GM23338 (cell line): ENCODE data around the gene TAF11L2. TPM values are rescaled to one million over a fixed set of nuclear protein-coding genes. Genes with fewer than 3 reads are reported as not detected.
"Not testable (repeated sequence)": the region's sequence is repeated elsewhere in the genome, so short reads cannot be mapped to it uniquely, and the experiment has no call there.

ENCODE experiments used
- ATAC-seq: fragments of 200-7000 bp; cut with Tn5 transposase; 3 replicates; pipeline ENCODE4 v1.9.1; 2020
- DNase-seq: peaks from one replicate; pipeline ENCODE4 v3.0.0-alpha.2; 2015; ENCODE audit warnings: low spot score
- H2AFZ ChIP-seq: fragments of 200-600 bp; sonication (generic); 2 replicates; pipeline ENCODE4 v1.8.0; 2016; ENCODE audit warnings: antibody characterized with exemption, mild to moderate bottlenecking, moderate library complexity
- H3F3A ChIP-seq: fragments of 200-600 bp; sonication (generic); replicated peaks from 2 replicates; pipeline ENCODE4 v1.8.0; 2017; ENCODE audit warnings: antibody characterized with exemption, mixed run types, low read depth
- H3K27ac ChIP-seq: fragments of 200-600 bp; sonication (generic); 2 replicates; pipeline ENCODE4 v1.6.1; 2016; ENCODE audit warnings: low read depth
- H3K27me3 ChIP-seq: fragments of 200-600 bp; sonication (generic); 2 replicates; pipeline ENCODE4 v1.8.0; 2016; ENCODE audit warnings: mild to moderate bottlenecking, mixed run types, moderate library complexity; ENCODE audit not compliant: insufficient read depth
- H3K36me3 ChIP-seq: fragments of 200-600 bp; sonication (generic); 2 replicates; pipeline ENCODE4 v1.8.0; 2016; ENCODE audit warnings: mild to moderate bottlenecking; ENCODE audit not compliant: insufficient read depth
- H3K4me1 ChIP-seq: fragments of 200-600 bp; sonication (generic); 2 replicates; pipeline ENCODE4 v1.8.0; 2016; ENCODE audit warnings: mild to moderate bottlenecking, moderate library complexity; ENCODE audit not compliant: insufficient read depth
- H3K4me2 ChIP-seq: fragments of 200-600 bp; sonication (generic); 2 replicates; pipeline ENCODE4 v1.7.1; 2017; ENCODE audit warnings: mixed run types
- H3K4me3 ChIP-seq: fragments of 200-600 bp; sonication (generic); 2 replicates; pipeline ENCODE4 v1.6.1; 2016; ENCODE audit warnings: mixed run types
- H3K79me2 ChIP-seq: fragments of 200-600 bp; sonication (generic); replicated peaks from 2 replicates; pipeline ENCODE4 v1.8.0; 2017; ENCODE audit warnings: mild to moderate bottlenecking; ENCODE audit not compliant: insufficient read depth
- H3K9me2 ChIP-seq: fragments of 200-600 bp; sonication (generic); 2 replicates; pipeline ENCODE4 v1.8.0; 2017; ENCODE audit not compliant: insufficient read depth
- H4K20me1 ChIP-seq: fragments of 200-600 bp; sonication (generic); replicated peaks from 2 replicates; pipeline ENCODE4 v1.8.0; 2017; ENCODE audit warnings: mild to moderate bottlenecking; ENCODE audit not compliant: insufficient read depth
- H3K27ac Mint-ChIP-seq: 2 replicates; pipeline ENCODE4 v1.8.0; 2020; ENCODE audit warnings: inconsistent platforms, mild to moderate bottlenecking, moderate library complexity, mixed read lengths
- H3K27me3 Mint-ChIP-seq: 3 replicates; pipeline ENCODE4 v1.8.0; 2022; ENCODE audit warnings: low read depth, mild to moderate bottlenecking, moderate library complexity, mixed read lengths, inconsistent platforms; ENCODE audit not compliant: insufficient read depth, poor library complexity
- H3K36me3 Mint-ChIP-seq: 3 replicates; pipeline ENCODE4 v1.8.0; 2021; ENCODE audit warnings: low read depth, mild to moderate bottlenecking, inconsistent platforms, moderate library complexity, mixed read lengths
- H3K4me1 Mint-ChIP-seq: 3 replicates; pipeline ENCODE4 v1.8.0; 2020; ENCODE audit warnings: mild to moderate bottlenecking, inconsistent platforms, mixed read lengths
- H3K4me3 Mint-ChIP-seq: 3 replicates; pipeline ENCODE4 v1.8.0; 2021; ENCODE audit warnings: moderate library complexity, mild to moderate bottlenecking, inconsistent platforms, mixed read lengths
- H3K9me3 Mint-ChIP-seq: 3 replicates; pipeline ENCODE4 v1.8.0; 2020; ENCODE audit warnings: moderate library complexity, mild to moderate bottlenecking, inconsistent platforms, mixed read lengths
- CREB1 ChIP-seq: fragments of 250-450 bp; sonication (Bioruptor Pico); IDR thresholded peaks from 2 replicates; pipeline ENCODE4 v1.5.0; 2020; ENCODE audit warnings: low read depth, mild to moderate bottlenecking, moderate library complexity
- CTCF ChIP-seq, 2 experiments: fragments of 200-600 bp in 1 of 2; sonication (generic) in 1 of 2; conservative IDR thresholded peaks; 2 replicates each; pipeline versions ENCODE4 v1.5.1 to v1.6.1; 2016 to 2017; ENCODE audit warnings: antibody characterized with exemption in 2 of 2, low read depth in 2 of 2, mild to moderate bottlenecking in 2 of 2, moderate library complexity in 1 of 2
- EZH2 ChIP-seq: fragments of 200-600 bp; sonication (generic); IDR thresholded peaks from one replicate; pipeline ENCODE4 v1.8.0; 2017; ENCODE audit warnings: antibody characterized with exemption, mild to moderate bottlenecking, low read depth; ENCODE audit not compliant: unreplicated experiment
- EZH2phosphoT487 ChIP-seq: fragments of 200-600 bp; sonication (generic); IDR thresholded peaks from one replicate; pipeline ENCODE4 v1.8.1; 2018; ENCODE audit warnings: antibody characterized with exemption; ENCODE audit not compliant: unreplicated experiment
- STAT1 ChIP-seq: IDR thresholded peaks from one replicate; pipeline ENCODE4 v1.6.1; 2016; ENCODE audit warnings: antibody characterized with exemption; ENCODE audit not compliant: unreplicated experiment
- ZNF114 ChIP-seq: fragments of 250-450 bp; sonication (Bioruptor Pico); IDR thresholded peaks from 2 replicates; pipeline ENCODE4 v1.5.0; 2020; ENCODE audit warnings: mild to moderate bottlenecking, moderate library complexity
- ZNF462 ChIP-seq: fragments of 250-450 bp; sonication (Bioruptor Pico); IDR thresholded peaks from 2 replicates; pipeline ENCODE4 v1.5.0; 2020; ENCODE audit warnings: mild to moderate bottlenecking, moderate library complexity
- polyA plus RNA-seq: library from polyadenylated mRNA; unstranded; fragments of >200 nt; fragmentation: Nextera tagmentation; extraction: Ambion mirVana; gene quantifications from 2 replicates; pipeline ENCODE4 v1.2.1, GENCODE V29; 2016
- total RNA-seq: library from RNA; depleted of rRNA; stranded (reverse); fragments of >200 nt; shearing (Covaris generic); gene quantifications from 2 replicates; pipeline ENCODE4 v1.2.3, GENCODE V29; 2014

The TAF11L2 gene
- total and polyA plus RNA-seq, 2 experiments from 2014 or later = not detected

GRCh38 chr5:17482790-17483189 lies 15.2 kb upstream of the TAF11L2 start (continued):
- TF ChIP-seq ZNF462 (CRISPR knock-in tag) = no peak
- no peak for TF ChIP-seq CREB1 (CRISPR knock-in tag)
- TF ChIP-seq STAT1 = no peak
- no peak for TF ChIP-seq EZH2

GRCh38 chr5:17486464-17487173 lies 11.4 kb upstream of the TAF11L2 start:
- H4K20me1 ChIP-seq, H3K27ac Mint-ChIP-seq, H3K9me2 ChIP-seq, H3K9me3 Mint-ChIP-seq, H3K4me1 Mint-ChIP-seq, H3K27ac ChIP-seq, H3K27me3 ChIP-seq, H3K36me3 Mint-ChIP-seq, H3K4me2 ChIP-seq, H3K36me3 ChIP-seq, H2AFZ ChIP-seq, H3F3A ChIP-seq, ATAC-seq, H3K4me3 ChIP-seq, H3K4me3 Mint-ChIP-seq, DNase-seq, H3K79me2 ChIP-seq, H3K27me3 Mint-ChIP-seq, H3K4me1 ChIP-seq: not testable (repeated sequence)

- no peak overlapping the region for H3K27ac Mint-ChIP-seq
- ATAC-seq (no peak), DNase-seq (no peak)
- no peak overlapping the region for H3K4me3 ChIP-seq
- H3K27me3 Mint-ChIP-seq = no peaks in the 10 kb centered on the region
- no peaks in the 10 kb centered on the region for H3K4me1 ChIP-seq
- no peaks in the 10 kb centered on the region for H3K36me3 ChIP-seq
- H3K4me1 Mint-ChIP-seq = no peaks in the 10 kb centered on the region
- no peaks in the 10 kb centered on the region for H3K27me3 ChIP-seq
- H3F3A ChIP-seq = no peaks in the 10 kb centered on the region
- H3K9me2 ChIP-seq = no peaks in the 10 kb centered on the region
- H3K4me2 ChIP-seq = no peak overlapping the region
- H3K27ac ChIP-seq = no peak overlapping the region
- H2AFZ ChIP-seq = no peak overlapping the region; the same call in 1 of the 2 replicates
- peaks cover 2% of the 10 kb centered on the region; the same call in 1 of the 3 replicates for H3K9me3 Mint-ChIP-seq
- H4K20me1 ChIP-seq = no peaks in the 10 kb centered on the region
- H3K79me2 ChIP-seq = no peaks in the 10 kb centered on the region
- no peak overlapping the region for H3K4me3 Mint-ChIP-seq
- no peaks in the 10 kb centered on the region for H3K36me3 Mint-ChIP-seq
- TF ChIP-seq ZNF114 = no peak
- no peak for TF ChIP-seq EZH2phosphoT487
- no peak for TF ChIP-seq CTCF (conservative IDR thresholded peaks at IDR 0.05; ENCODE audit: low read depth in 2 of 2)
These were observed 10.9 kb upstream of the TAF11L2 start for GRCh38 chr5:17487174-17487512.
